Thyroid gland (tissue), 4 donors: ENCODE results near the gene RBM39.

ENCODE experiments used
- CTCF ChIP-seq, 6 experiments: fragments of 200-600 bp in 3 of 6; fragments of 450-650 bp in 3 of 6; sonication (generic) in 3 of 6; IDR thresholded peaks; one replicate each; pipeline ENCODE4 v1.5.1; 2016 to 2019; ENCODE audit warnings: antibody characterized with exemption in 6 of 6, mild to moderate bottlenecking in 2 of 6, inconsistent platforms in 1 of 6, moderate library complexity in 1 of 6
- POLR2A ChIP-seq, 2 donors: fragments of 450-650 bp; IDR thresholded peaks; one replicate each; pipeline ENCODE4 v1.6.1; 2017; ENCODE audit warnings: antibody characterized with exemption in 2 of 2, mild to moderate bottlenecking in 2 of 2, moderate library complexity in 1 of 2

DNA sequence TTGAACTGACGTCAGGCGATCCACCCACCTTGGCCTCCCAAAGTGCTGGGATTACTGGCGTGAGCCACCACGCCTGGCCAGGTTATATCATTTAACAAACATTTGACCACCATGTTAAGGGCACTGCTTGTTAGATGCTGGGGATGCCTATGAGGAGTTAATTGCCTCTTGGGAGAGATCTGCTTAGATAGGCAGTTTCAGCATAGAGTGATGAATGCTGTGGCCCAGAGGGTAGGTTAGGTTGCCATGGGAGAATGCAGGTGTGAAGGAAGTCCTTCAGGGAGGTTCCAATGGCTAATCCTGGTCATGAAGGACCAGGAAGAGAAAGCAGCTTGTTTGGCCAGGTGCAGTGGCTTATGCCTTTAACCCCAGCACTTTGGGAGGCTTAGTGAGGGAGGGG, 46.7 kb upstream of the RBM39 start:
- TF ChIP-seq CTCF (IDR thresholded peaks at IDR 0.05) (no peak), POLR2A (IDR thresholded peaks at IDR 0.05) (no peak)
